H1 (cell line): ENCODE data around the gene CAMK2B. TPM values are rescaled to one million over a fixed set of nuclear protein-coding genes. Genes with fewer than 3 reads are reported as not detected.
A peak's percentile ranks its signal among the peaks of the same experiment; 100 is the strongest.

ENCODE experiments used
- CTCF ChIA-PET: fragments of 300-600 bp; sonication (Branson Sonifier 250); formaldehyde crosslinking; loops from one replicate; lab custom pipeline; 2021; ENCODE audit not compliant: partially characterized antibody; lab: Charles Lee
- POLR2A ChIA-PET: fragments of 300-600 bp; sonication (Branson Sonifier 250); formaldehyde crosslinking; loops from one replicate; lab custom pipeline; 2021; ENCODE audit warnings: inconsistent platforms; ENCODE audit not compliant: partially characterized antibody; lab: Charles Lee
- DNase-seq, 2 experiments: peaks; one replicate each; pipeline versions ENCODE4 v3.0.0 to v3.0.0-alpha.2; 2010 to 2022; ENCODE audit warnings: low spot score in 2 of 2, low read depth in 1 of 2, mixed read lengths in 1 of 2
- FAIRE-seq: peaks from 2 replicates; lab custom pipeline; 2011; peaks lifted over from hg19 to GRCh38; lab: Jason Lieb, UNC
- H2AFZ ChIP-seq: 2 replicates; pipeline ENCODE4 v1.8.1; 2012; ENCODE audit warnings: low read length, inconsistent platforms
- H2AK5ac ChIP-seq: 2 replicates; pipeline ENCODE4 v1.6.1; 2013; ENCODE audit warnings: low read depth, low read length
- H2BK120ac ChIP-seq: replicated peaks from 2 replicates; pipeline ENCODE3; 2013; ENCODE audit warnings: low read depth, low read length, inconsistent platforms
- H2BK12ac ChIP-seq: 2 replicates; pipeline ENCODE4 v1.6.1; 2013; ENCODE audit warnings: low read depth, low read length
- H2BK15ac ChIP-seq: 2 replicates; pipeline ENCODE4 v1.6.1; 2013; ENCODE audit warnings: low read length
- H2BK20ac ChIP-seq: 2 replicates; pipeline ENCODE4 v1.6.1; 2013; ENCODE audit warnings: low read length
- H2BK5ac ChIP-seq: 2 replicates; pipeline ENCODE4 v1.6.1; 2013; ENCODE audit warnings: low read depth, low read length
- H3K14ac ChIP-seq: 2 replicates; pipeline ENCODE4 v1.6.1; 2013; ENCODE audit warnings: inconsistent platforms; ENCODE audit not compliant: insufficient read length
- H3K18ac ChIP-seq: 2 replicates; pipeline ENCODE4 v1.6.1; 2013; ENCODE audit warnings: low read length; ENCODE audit errors: extremely low read depth
- H3K23ac ChIP-seq: 2 replicates; pipeline ENCODE4 v1.6.1; 2013; ENCODE audit warnings: inconsistent platforms; ENCODE audit not compliant: insufficient read length
- H3K23me2 ChIP-seq: 2 replicates; pipeline ENCODE4 v1.6.1; 2013; ENCODE audit warnings: low read depth, low read length
- H3K27ac ChIP-seq: 2 replicates; pipeline ENCODE4 v1.6.1; 2011; ENCODE audit warnings: low read depth, low read length, inconsistent platforms
- H3K27me3 ChIP-seq, 4 experiments: replicated peaks in 1 of 4; 1 replicate in 1 of 4; 2 replicates in 3 of 4; pipeline versions ENCODE4 v1.6.1 to v1.8.1; 2011 to 2013; ENCODE audit warnings: low read length in 3 of 4, mild to moderate bottlenecking in 3 of 4, inconsistent platforms in 2 of 4, mixed read lengths in 2 of 4, moderate library complexity in 1 of 4; ENCODE audit not compliant: control insufficient read depth in 3 of 4, insufficient read depth in 3 of 4; ENCODE audit errors: extremely low read depth in 1 of 4
- H3K36me3 ChIP-seq, 4 experiments: 2 replicates each; pipeline versions ENCODE4 v1.6.1 to v1.8.1; 2011 to 2013; ENCODE audit warnings: mild to moderate bottlenecking in 4 of 4, low read length in 3 of 4, moderate library complexity in 2 of 4, control low read depth in 1 of 4, inconsistent platforms in 1 of 4; ENCODE audit not compliant: insufficient read depth in 4 of 4, control insufficient read depth in 2 of 4
- H3K4ac ChIP-seq: replicated peaks from 2 replicates; pipeline ENCODE3; 2013; ENCODE audit warnings: low read length, low read depth, mixed read lengths, inconsistent platforms; ENCODE audit not compliant: insufficient read length
- H3K4me1 ChIP-seq, 4 experiments: replicated peaks in 1 of 4; 1 replicate in 1 of 4; 2 replicates in 3 of 4; pipeline versions ENCODE4 v1.6.1 to v1.8.1; 2011 to 2013; ENCODE audit warnings: low read length in 3 of 4, inconsistent platforms in 2 of 4, mixed read lengths in 1 of 4; ENCODE audit not compliant: insufficient read depth in 4 of 4, control insufficient read depth in 3 of 4
- H3K4me2 ChIP-seq, 2 experiments: 2 replicates each; pipeline versions ENCODE4 v1.6.1 to v1.8.1; 2011 to 2013; ENCODE audit warnings: low read depth in 2 of 2, low read length in 2 of 2, control low read depth in 1 of 2, inconsistent platforms in 1 of 2, mild to moderate bottlenecking in 1 of 2; ENCODE audit not compliant: insufficient read depth in 1 of 2
- H3K4me3 ChIP-seq, 4 experiments: fragments of 200-600, 300-600 bp in 1 of 4; sonication (generic), shearing (Covaris generic), sonication (Bioruptor Twin) in 1 of 4; 2 replicates each; pipeline versions ENCODE4 v1.5.1 to v1.8.1; 2011 to 2016; ENCODE audit warnings: low read length in 4 of 4, low read depth in 3 of 4, control low read depth in 2 of 4, inconsistent platforms in 2 of 4, mild to moderate bottlenecking in 2 of 4, mixed read lengths in 1 of 4, moderate library complexity in 1 of 4; ENCODE audit not compliant: insufficient read depth in 2 of 4; ENCODE audit errors: extremely low read depth in 1 of 4
- H3K56ac ChIP-seq: replicated peaks from 2 replicates; pipeline ENCODE3; 2013; ENCODE audit warnings: low read depth, mild to moderate bottlenecking, mixed read lengths, low read length, inconsistent platforms; ENCODE audit not compliant: insufficient read length
- H3K79me1 ChIP-seq: 2 replicates; pipeline ENCODE4 v1.6.1; 2013; ENCODE audit warnings: low read depth, low read length, control low read depth
- H3K79me2 ChIP-seq, 2 experiments: 2 replicates each; pipeline versions ENCODE4 v1.6.1 to v1.8.1; 2012 to 2013; ENCODE audit warnings: low read length in 2 of 2, mild to moderate bottlenecking in 2 of 2, inconsistent platforms in 1 of 2; ENCODE audit not compliant: insufficient read depth in 2 of 2, control insufficient read depth in 1 of 2
- H3K9ac ChIP-seq, 4 experiments: replicated peaks in 1 of 4; 1 replicate in 1 of 4; 2 replicates in 3 of 4; pipeline versions ENCODE4 v1.6.1 to v1.8.1; 2011 to 2013; ENCODE audit warnings: low read depth in 3 of 4, low read length in 3 of 4, control low read depth in 2 of 4, mild to moderate bottlenecking in 2 of 4, moderate library complexity in 2 of 4, inconsistent platforms in 1 of 4; ENCODE audit errors: extremely low read depth in 1 of 4
- H3K9me3 ChIP-seq, 2 experiments: 2 replicates each; pipeline versions ENCODE4 v1.6.1 to v1.8.1; 2012 to 2013; ENCODE audit warnings: mild to moderate bottlenecking in 2 of 2, moderate library complexity in 2 of 2, control low read depth in 1 of 2, inconsistent platforms in 1 of 2, low read depth in 1 of 2, low read length in 1 of 2, mixed read lengths in 1 of 2; ENCODE audit not compliant: insufficient read depth in 2 of 2
- H4K20me1 ChIP-seq, 2 experiments: replicated peaks in 1 of 2; 2 replicates each; pipeline versions ENCODE3 to v1.8.1; 2011 to 2013; ENCODE audit warnings: inconsistent platforms in 2 of 2, low read length in 2 of 2, mild to moderate bottlenecking in 1 of 2; ENCODE audit not compliant: insufficient read depth in 2 of 2, control insufficient read depth in 1 of 2
- H4K5ac ChIP-seq: 2 replicates; pipeline ENCODE4 v1.6.1; 2013; ENCODE audit warnings: low read length, low read depth, mixed read lengths, inconsistent platforms; ENCODE audit not compliant: insufficient read length
- H4K8ac ChIP-seq: 2 replicates; pipeline ENCODE4 v1.8.0; 2013; ENCODE audit warnings: mild to moderate bottlenecking, moderate library complexity, low read length, inconsistent platforms; ENCODE audit not compliant: insufficient read depth; ENCODE audit errors: extremely low read depth
- H4K91ac ChIP-seq: replicated peaks from 2 replicates; pipeline ENCODE3; 2013; ENCODE audit warnings: low read length, mixed read lengths, inconsistent platforms; ENCODE audit not compliant: insufficient read length
- CTCF ChIP-seq, 3 experiments: IDR thresholded peaks; 1 replicate in 2 of 3; 2 replicates in 1 of 3; pipeline versions ENCODE4 v1.5.1 to v1.6.1; 2011; ENCODE audit warnings: low read length in 3 of 3, mild to moderate bottlenecking in 3 of 3, inconsistent platforms in 2 of 3, low read depth in 1 of 3, moderate library complexity in 1 of 3; ENCODE audit not compliant: insufficient read depth in 1 of 3; ENCODE audit errors: control extremely low read depth in 1 of 3
- RAD21 ChIP-seq, 2 experiments: IDR thresholded peaks in 1 of 2; conservative IDR thresholded peaks in 1 of 2; 2 replicates each; pipeline ENCODE4 v1.6.1; 2011; ENCODE audit warnings: low read depth in 2 of 2, low read length in 2 of 2, improper control_type of control experiment in 1 of 2, inconsistent platforms in 1 of 2, mild to moderate bottlenecking in 1 of 2, moderate library complexity in 1 of 2
- SP2 ChIP-seq: IDR thresholded peaks from 2 replicates; pipeline ENCODE4 v1.6.1; 2012; ENCODE audit warnings: mild to moderate bottlenecking, low read length, inconsistent platforms
- ZNF274 ChIP-seq: IDR thresholded peaks from 2 replicates; pipeline ENCODE4 v1.7.0; 2012; ENCODE audit warnings: low read length, borderline replicate concordance; ENCODE audit errors: extremely low read depth
- WGBS, 2 experiments: shearing (Covaris generic) in 1 of 2; methylation state at CpG; one replicate each; pipeline versions ENCODE4 v1.1.6 to v1.1.7; 2013 to 2015; ENCODE audit warnings: low lambda C conversion rate in 2 of 2, mixed read lengths in 2 of 2, inconsistent platforms in 1 of 2, low coverage in 1 of 2, missing lambda C conversion rate in 1 of 2; ENCODE audit not compliant: insufficient replicate concordance in 2 of 2, insufficient coverage in 1 of 2, insufficient read length in 1 of 2; ENCODE audit errors: extremely low coverage in 1 of 2, missing lambda C conversion rate in 1 of 2; 5-methylcytosine and 5-hydroxymethylcytosine counted together
- polyA plus RNA-seq, 7 experiments: library from polyadenylated mRNA; depleted of rRNA in 3 of 7; stranded (reverse) in 5 of 7; unstranded in 2 of 7; fragments of >200 nt in 5 of 7; fragments of 200-250 nt in 2 of 7; gene quantifications; 1 replicate in 5 of 7; 2 replicates in 1 of 7; 4 replicates in 1 of 7; pipeline versions ENCODE4 v1.2.1 to v1.2.3, GENCODE V29; 2011 to 2013; ENCODE audit warnings: missing spikeins in 2 of 7, mixed read lengths in 2 of 7
- total RNA-seq: library from RNA; stranded (reverse); fragmentation: NEBNext Ultra II Directional; extraction: Animal tissue kit (Norgen Biotek cat#: 25700); gene quantifications from 2 replicates; pipeline ENCODE4 v1.2.1, GENCODE V29; 2021

Gene CAMK2B
- total and polyA plus RNA-seq, 2 of the 8 experiments (the other 6 are each of a cell fraction or from before 2014, with no cell fraction given), result 0.05 to 0.15 TPM

GRCh38 chr7:44196450-44196872, 128.9 kb downstream of the CAMK2B start:
- Histone ChIP-seq H2BK120ac (no peak overlapping the region), H3K79me1 (no peaks in the 10 kb centered on the region), H4K5ac (no peak overlapping the region), H4K20me1 (no peaks in the 10 kb centered on the region), H3K36me3 (no peaks in the 10 kb centered on the region), H3K27ac (no peak overlapping the region), H3K79me2 (peaks cover 0 to 2% of the 10 kb centered on the region in 2 experiments; a peak in 2 of 4 replicates), H2BK20ac (no peak overlapping the region), H4K8ac (no peak overlapping the region), H2AFZ (no peak overlapping the region), H3K9ac (no peak overlapping the region), H3K23me2 (no peaks in the 10 kb centered on the region), H2BK12ac (no peak overlapping the region), H3K4me3 (no peak overlapping the region), H3K56ac (no peak overlapping the region), H2AK5ac (no peak overlapping the region), H3K14ac (no peak overlapping the region), H3K4me1 (no peaks in the 10 kb centered on the region), H3K9me3 (no peaks in the 10 kb centered on the region), H4K91ac (no peak overlapping the region), H3K27me3 (peaks cover 0 to 3% (median under 1%) of the 10 kb centered on the region in 4 experiments; a peak in 2 of 7 replicates), H3K4ac (no peak overlapping the region), H2BK5ac (no peak overlapping the region), H2BK15ac (no peak overlapping the region), H3K4me2 (no peak overlapping the region), H3K23ac (no peak overlapping the region), H3K18ac (no peak overlapping the region)
- TF ChIP-seq SP2 (no peak), ZNF274 (no peak), RAD21 (IDR thresholded peaks at IDR 0.05 in 1 of 2, conservative IDR thresholded peaks at IDR 0.05 in 1 of 2; ENCODE audit: low read depth in 2 of 2, low read length in 2 of 2) (peak; percentile 80 to 87), CTCF (IDR thresholded peaks at IDR 0.05; ENCODE audit: control extremely low read depth in 1 of 3, insufficient read depth in 1 of 3, low read depth in 1 of 3, low read length in 3 of 3) (peak; percentile 64 to 80 (median 76))
- POLR2A ChIA-PET, result interaction anchor here (0.9 kb wide), 1 partner anchor 22 kb away, joined by 3 read pairs; no protein-coding TSS in a partner anchor
- DNase-seq, result peak in 1 of 2 experiments; percentile 68
- peak; percentile 93 for FAIRE-seq
- CTCF ChIA-PET, result interaction anchor here (0.6 to 4.3 kb wide), 32 partner anchors 9 to 265 kb away, joined by 3 to 46 read pairs (median 4); partner anchors contain the start of gene POLD2
- WGBS, 2 experiments, result 65% methylated on average over 3 of the region's 3 CpGs; no CpG with 5 or more reads in 1 of the 2 experiments
